Glutamatergic neuron (in vitro differentiated cells): ENCODE measurements around the gene DEUP1. TPM values are rescaled to one million over a fixed set of nuclear protein-coding genes. Genes with fewer than 3 reads are reported as not detected.

Experiments
- DNase-seq: peaks from one replicate; pipeline ENCODE4 v3.0.0; 2022
- H3K27ac Mint-ChIP-seq: one replicate; pipeline ENCODE4 v1.8.0; 2020; ENCODE audit warnings: mild to moderate bottlenecking, mixed read lengths, inconsistent platforms; ENCODE audit not compliant: unreplicated experiment
- H3K27me3 Mint-ChIP-seq: one replicate; pipeline ENCODE4 v1.8.0; 2020; ENCODE audit warnings: mild to moderate bottlenecking, moderate library complexity, mixed read lengths, inconsistent platforms; ENCODE audit not compliant: unreplicated experiment
- H3K36me3 Mint-ChIP-seq: one replicate; pipeline ENCODE4 v1.8.0; 2020; ENCODE audit warnings: mild to moderate bottlenecking, mixed read lengths, inconsistent platforms; ENCODE audit not compliant: unreplicated experiment
- H3K4me1 Mint-ChIP-seq: one replicate; pipeline ENCODE4 v1.8.0; 2020; ENCODE audit warnings: mild to moderate bottlenecking, low read depth, mixed read lengths, inconsistent platforms; ENCODE audit not compliant: unreplicated experiment
- H3K4me3 Mint-ChIP-seq: one replicate; pipeline ENCODE4 v1.8.0; 2020; ENCODE audit warnings: mild to moderate bottlenecking, mixed read lengths, inconsistent platforms; ENCODE audit not compliant: unreplicated experiment
- H3K9me3 Mint-ChIP-seq: one replicate; pipeline ENCODE4 v1.8.0; 2020; ENCODE audit warnings: mild to moderate bottlenecking, moderate library complexity, mixed read lengths, inconsistent platforms; ENCODE audit not compliant: unreplicated experiment
- total RNA-seq: library from RNA; stranded (reverse); fragmentation: NEBNext Ultra II Directional; extraction: Animal tissue kit (Norgen Biotek cat#: 25700); gene quantifications from one replicate; pipeline ENCODE4 v1.2.1, GENCODE V29; 2021; ENCODE audit not compliant: unreplicated experiment
- TF ChIP-seq, protein P1 (sequence below): fragments of 200-600 bp; sonication (generic); IDR thresholded peaks from one replicate; pipeline ENCODE4 v1.5.0; 2021; ENCODE audit not compliant: partially characterized antibody, unreplicated experiment

Gene DEUP1
- total RNA-seq, 1 donor from 2014 or later, result not detected

DNA sequence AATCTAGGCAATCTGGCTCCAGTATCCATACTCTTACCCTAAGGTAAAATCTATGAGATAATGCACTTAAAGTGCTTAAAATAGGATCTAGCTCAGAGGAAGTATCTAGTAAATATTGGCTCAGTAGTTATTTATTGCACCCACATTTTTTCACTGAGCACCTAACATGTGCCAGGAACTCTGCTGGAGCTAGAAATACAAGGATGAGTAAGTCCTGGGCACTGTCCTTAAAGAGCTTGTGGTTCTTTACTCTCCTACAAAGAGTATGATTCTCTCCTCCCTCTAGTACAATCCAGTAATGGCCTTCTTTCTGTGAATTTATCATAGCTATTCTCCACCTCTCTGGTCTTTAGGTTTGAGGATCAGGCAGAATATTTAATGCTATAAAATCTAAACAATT is 59.2 kb downstream of the DEUP1 start:
- H3K27me3 Mint-ChIP-seq, result no peaks in the 10 kb centered on the region
- no peak overlapping the region for H3K4me3 Mint-ChIP-seq
- TF ChIP-seq, protein P1, sequence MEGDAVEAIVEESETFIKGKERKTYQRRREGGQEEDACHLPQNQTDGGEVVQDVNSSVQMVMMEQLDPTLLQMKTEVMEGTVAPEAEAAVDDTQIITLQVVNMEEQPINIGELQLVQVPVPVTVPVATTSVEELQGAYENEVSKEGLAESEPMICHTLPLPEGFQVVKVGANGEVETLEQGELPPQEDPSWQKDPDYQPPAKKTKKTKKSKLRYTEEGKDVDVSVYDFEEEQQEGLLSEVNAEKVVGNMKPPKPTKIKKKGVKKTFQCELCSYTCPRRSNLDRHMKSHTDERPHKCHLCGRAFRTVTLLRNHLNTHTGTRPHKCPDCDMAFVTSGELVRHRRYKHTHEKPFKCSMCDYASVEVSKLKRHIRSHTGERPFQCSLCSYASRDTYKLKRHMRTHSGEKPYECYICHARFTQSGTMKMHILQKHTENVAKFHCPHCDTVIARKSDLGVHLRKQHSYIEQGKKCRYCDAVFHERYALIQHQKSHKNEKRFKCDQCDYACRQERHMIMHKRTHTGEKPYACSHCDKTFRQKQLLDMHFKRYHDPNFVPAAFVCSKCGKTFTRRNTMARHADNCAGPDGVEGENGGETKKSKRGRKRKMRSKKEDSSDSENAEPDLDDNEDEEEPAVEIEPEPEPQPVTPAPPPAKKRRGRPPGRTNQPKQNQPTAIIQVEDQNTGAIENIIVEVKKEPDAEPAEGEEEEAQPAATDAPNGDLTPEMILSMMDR, result no peak
- no peak for DNase-seq
- no peaks in the 10 kb centered on the region for H3K9me3 Mint-ChIP-seq
- no peaks in the 10 kb centered on the region for H3K4me1 Mint-ChIP-seq
- H3K27ac Mint-ChIP-seq, result no peak overlapping the region
- no peaks in the 10 kb centered on the region for H3K36me3 Mint-ChIP-seq

DNA sequence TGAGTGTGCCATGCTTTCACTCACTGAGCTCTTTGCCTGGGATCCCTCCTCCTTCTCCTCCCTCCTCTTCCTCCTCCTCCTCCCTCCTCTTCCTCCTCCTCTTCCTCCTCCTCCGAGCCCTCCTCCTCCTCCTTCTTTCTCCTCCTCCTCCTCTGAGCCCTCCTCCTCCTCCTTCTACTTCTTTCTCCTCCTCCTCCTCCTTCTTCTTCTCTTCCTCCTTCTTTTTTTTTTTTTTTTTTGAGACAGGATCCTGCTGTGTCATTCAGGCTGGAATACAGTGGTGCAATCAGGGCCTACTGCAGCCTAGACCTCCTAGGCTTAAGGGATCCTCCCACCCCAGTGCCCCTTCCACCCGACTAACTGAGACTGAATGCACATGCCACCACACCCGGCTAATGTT is 62.3 kb downstream of the DEUP1 start:
- Mint-ChIP-seq H3K27ac (no peak overlapping the region), H3K4me3 (no peak overlapping the region), H3K4me1 (no peaks in the 10 kb centered on the region), H3K27me3 (no peaks in the 10 kb centered on the region), H3K9me3 (no peaks in the 10 kb centered on the region), H3K36me3 (no peaks in the 10 kb centered on the region)
- TF ChIP-seq, protein P1, result no peak
- DNase-seq, result no peak

DNA sequence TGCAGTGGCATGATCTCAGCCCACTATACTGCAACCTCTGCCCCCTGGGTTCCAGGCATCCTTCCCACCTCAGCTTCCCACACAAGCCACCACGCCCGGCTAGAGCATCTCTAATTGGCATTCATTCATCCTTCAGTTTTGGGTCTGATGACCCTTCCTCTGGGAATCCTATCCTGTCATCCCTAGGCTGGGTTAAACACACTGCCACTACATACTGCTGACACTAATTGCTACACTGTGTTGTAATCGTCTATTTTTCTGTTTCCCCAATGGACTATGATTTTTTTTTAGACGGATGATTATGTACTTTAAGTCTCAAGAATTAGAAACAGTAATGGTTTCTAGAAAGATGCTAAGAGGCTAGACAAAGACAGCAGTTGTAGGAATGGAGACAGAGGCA is 62.8 kb downstream of the DEUP1 start:
- TF ChIP-seq, protein P1, result no peak
- no peak for DNase-seq
- Mint-ChIP-seq H3K27ac (no peak overlapping the region), H3K4me3 (no peak overlapping the region), H3K9me3 (no peaks in the 10 kb centered on the region), H3K4me1 (no peaks in the 10 kb centered on the region), H3K36me3 (no peaks in the 10 kb centered on the region), H3K27me3 (no peaks in the 10 kb centered on the region)

DNA sequence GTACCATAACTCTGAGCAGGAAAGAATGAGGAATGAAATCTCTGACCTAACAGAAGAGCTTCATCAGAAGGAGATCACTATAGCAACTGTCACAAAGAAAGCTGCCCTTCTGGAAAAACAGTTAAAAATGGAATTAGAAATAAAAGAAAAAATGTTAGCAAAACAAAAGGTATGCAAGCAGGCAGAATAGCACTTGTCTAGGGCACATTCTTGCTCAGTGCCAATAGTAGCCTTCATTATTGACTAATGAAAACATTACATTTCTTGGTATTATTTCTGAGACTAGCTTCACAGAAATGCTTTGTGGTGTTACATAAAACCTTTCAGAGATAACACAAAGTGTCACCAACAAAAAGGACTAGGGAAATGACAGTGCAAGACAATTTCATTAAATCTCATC is 63.9 kb downstream of the DEUP1 start:
- TF ChIP-seq, protein P1, result no peak
- Mint-ChIP-seq H3K36me3 (no peaks in the 10 kb centered on the region), H3K4me3 (no peak overlapping the region), H3K27ac (no peak overlapping the region), H3K4me1 (no peaks in the 10 kb centered on the region), H3K9me3 (no peaks in the 10 kb centered on the region), H3K27me3 (no peaks in the 10 kb centered on the region)
- DNase-seq, result no peak

DNA sequence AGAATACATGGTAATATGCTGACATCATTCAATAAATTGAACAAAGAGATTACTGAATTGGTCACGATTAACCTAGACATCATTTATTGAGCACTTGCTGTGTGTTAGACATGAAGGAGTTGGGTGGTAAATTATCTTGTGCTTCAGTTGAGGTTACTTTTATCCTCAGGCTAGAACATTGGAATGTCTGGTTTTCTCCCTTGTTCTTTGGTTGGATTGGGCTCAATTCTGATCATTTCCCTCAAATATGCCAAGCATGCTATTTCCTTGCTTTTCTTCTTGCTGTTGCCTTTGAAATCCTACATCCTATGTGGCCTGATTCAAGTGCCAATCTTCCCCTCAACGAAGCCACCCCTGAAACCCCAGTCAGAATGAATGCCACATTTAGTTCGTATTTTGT is 65.8 kb downstream of the DEUP1 start:
- H3K4me3 Mint-ChIP-seq, result no peak overlapping the region
- H3K36me3 Mint-ChIP-seq, result no peaks in the 10 kb centered on the region
- TF ChIP-seq, protein P1, result no peak
- H3K27me3 Mint-ChIP-seq, result no peaks in the 10 kb centered on the region
- no peaks in the 10 kb centered on the region for H3K4me1 Mint-ChIP-seq
- no peak overlapping the region for H3K27ac Mint-ChIP-seq
- no peaks in the 10 kb centered on the region for H3K9me3 Mint-ChIP-seq
- DNase-seq, result no peak
